WERI-Rb-1 (cell line): Measurements from ENCODE around the gene RING1.

Experiments used
- DNase-seq: peaks from one replicate; pipeline ENCODE4 v3.0.0-alpha.2; 2020
- H3K27ac ChIP-seq: fragments of 250-450 bp; sonication (Bioruptor Pico); 2 replicates; pipeline ENCODE4 v1.5.1; 2020; ENCODE audit warnings: mild to moderate bottlenecking, moderate library complexity
- H3K27me3 ChIP-seq: fragments of 250-450 bp; sonication (Bioruptor Pico); 2 replicates; pipeline ENCODE4 v1.5.1; 2021; ENCODE audit warnings: mild to moderate bottlenecking, low read depth, moderate library complexity; ENCODE audit not compliant: insufficient read depth, severe bottlenecking
- H3K36me3 ChIP-seq: fragments of 250-450 bp; sonication (Bioruptor Pico); 2 replicates; pipeline ENCODE4 v1.5.1; 2020; ENCODE audit warnings: mild to moderate bottlenecking, moderate library complexity
- H3K4me3 ChIP-seq: 2 replicates; pipeline ENCODE4 v1.5.1; 2011; ENCODE audit warnings: low read depth, mild to moderate bottlenecking, control low read depth, low read length
- H3K9me3 ChIP-seq: fragments of 250-450 bp; sonication (Bioruptor Pico); 2 replicates; pipeline ENCODE4 v1.5.1; 2021; ENCODE audit warnings: mild to moderate bottlenecking, moderate library complexity; ENCODE audit not compliant: severe bottlenecking
- CTCF ChIP-seq: IDR thresholded peaks from 2 replicates; pipeline ENCODE4 v1.5.1; 2011; ENCODE audit warnings: low read depth, mild to moderate bottlenecking, control low read depth, inconsistent platforms, low read length

RING1 gene

DNA sequence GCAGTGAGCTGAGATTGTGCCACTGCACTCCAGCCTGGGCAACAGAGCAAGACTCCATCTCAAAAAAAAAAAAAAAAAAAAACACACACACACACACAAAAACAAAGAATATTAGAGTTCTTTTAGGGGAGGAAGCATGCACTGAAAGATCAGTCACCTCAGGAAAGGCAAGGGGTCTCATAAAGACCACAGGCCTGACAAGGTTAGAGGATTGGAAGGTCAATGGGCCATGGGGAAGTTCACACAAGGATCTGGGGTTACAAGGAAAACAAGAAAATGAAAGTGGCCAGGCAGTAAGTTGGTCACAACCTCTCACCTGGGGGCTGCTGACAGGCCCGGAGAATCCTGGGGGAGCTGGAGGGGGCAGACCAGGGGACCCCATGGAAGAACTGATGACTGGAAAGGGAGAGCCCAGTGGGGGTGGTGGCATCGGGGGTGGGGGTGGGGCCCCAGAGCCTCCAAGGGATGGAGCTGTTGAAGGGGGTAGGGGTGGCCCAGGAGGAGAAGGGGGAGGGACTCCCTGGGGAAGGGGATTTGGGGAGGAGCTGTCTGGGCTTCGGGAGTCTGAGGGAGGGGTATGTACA, 9.4 kb upstream of the RING1 start:
- H3K27me3 ChIP-seq = no peaks in the 10 kb centered on the region
- no peaks in the 10 kb centered on the region for H3K9me3 ChIP-seq
- H3K4me3 ChIP-seq = peak overlapping the region; percentile 82
- no peak for DNase-seq
- H3K27ac ChIP-seq = no peak overlapping the region
- no peak for TF ChIP-seq CTCF
- peaks cover 78% of the 10 kb centered on the region for H3K36me3 ChIP-seq

DNA sequence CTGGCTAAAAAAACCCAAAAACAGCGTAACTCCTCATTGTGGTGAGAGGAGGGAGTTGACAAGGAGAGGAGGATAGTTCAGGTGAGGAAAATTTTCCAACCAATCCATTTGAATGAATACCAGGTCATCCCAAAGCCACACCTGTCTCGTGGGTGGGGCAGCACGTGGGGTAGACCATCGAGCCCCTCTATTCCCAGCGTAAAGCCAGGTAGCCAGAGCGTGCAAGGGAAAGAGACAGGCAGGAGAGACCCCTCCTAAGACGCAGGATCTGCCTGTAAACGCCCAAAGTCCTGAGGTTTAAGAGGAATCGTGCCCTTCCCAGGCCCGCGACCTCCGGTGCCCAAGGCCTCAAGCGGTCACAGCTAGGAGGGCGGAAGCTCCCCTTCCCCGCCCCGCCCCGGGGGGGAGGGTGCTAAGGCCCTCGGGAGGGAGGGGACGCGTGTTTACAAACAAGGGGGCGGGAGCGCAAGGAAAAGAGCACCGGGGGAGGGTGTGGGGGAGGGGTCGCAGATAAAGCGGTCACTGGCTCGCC, 8.5 kb upstream of the RING1 start:
- peak; percentile 92 for DNase-seq
- H3K9me3 ChIP-seq = no peaks in the 10 kb centered on the region
- peak overlapping the region; percentile 99 for H3K27ac ChIP-seq
- peak overlapping the region; percentile 82 for H3K4me3 ChIP-seq
- TF ChIP-seq CTCF = no peak
- no peaks in the 10 kb centered on the region for H3K27me3 ChIP-seq
- peaks cover 72% of the 10 kb centered on the region for H3K36me3 ChIP-seq

DNA sequence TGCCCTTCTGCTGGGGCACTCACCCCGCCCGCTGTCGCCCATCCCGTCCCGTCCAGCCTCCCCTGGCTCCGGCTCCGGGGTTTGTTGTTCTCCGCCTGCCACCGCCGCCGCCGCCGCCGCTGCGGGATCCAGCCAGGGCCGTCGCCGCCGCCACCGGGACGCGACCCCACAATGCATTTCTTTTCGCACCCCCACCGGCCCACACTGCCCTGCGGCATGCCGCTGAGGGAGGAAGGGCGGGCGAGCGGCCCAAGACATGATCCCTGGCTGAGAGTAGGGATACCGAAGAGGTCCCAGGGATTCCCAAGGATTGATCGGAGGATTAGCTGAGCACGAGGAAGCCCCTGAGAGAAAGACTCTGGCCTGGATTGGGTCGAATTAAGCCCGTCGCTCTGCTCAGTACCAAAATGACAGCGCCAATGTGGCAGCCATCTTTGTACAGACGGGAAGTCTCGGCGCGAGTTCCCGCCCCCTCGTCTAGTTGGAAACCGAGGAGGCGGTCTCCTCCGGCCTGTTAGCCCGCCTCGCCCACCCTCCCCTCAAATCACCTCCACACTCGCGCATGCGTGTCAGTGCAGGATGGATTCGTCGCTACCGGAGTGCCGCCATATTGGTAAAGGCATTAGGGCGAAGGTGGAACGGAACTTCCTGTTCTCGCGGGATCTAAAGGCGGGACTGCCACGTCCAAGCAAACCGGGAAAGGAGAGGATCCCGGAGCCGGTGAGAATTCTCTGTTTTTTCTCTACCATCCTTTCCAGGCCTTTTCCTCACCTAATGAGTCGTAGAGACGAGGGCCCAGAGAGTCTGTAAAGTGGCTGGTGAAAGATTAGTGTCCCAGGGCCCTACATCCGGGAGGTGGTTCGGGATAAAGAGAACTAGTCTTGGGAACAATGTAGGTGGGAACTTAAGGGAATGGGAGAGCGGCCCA, 7.8 kb upstream of the RING1 start, which contains the start of the genes RXRB and SLC39A7:
RXRB (minus strand) TSS at position 447 of the 928 bp plus-strand sequence; CDS start at position 258, 189 bp downstream.
SLC39A7 (plus strand) TSS at position 649 of the 928 bp plus-strand sequence. CDS start 379 bp downstream, outside the sequence.
- Histone ChIP-seq H3K27me3 (no peaks in the 10 kb centered on the region), H3K4me3 (peak within 1 kb of the TSS; percentile 82), H3K36me3 (peaks cover 64% of the 10 kb centered on the region), H3K27ac (peak within 1 kb of the TSS; percentile 99), H3K9me3 (no peaks in the 10 kb centered on the region)
- TF ChIP-seq CTCF = no peak
- peak; percentile 100 for DNase-seq

DNA sequence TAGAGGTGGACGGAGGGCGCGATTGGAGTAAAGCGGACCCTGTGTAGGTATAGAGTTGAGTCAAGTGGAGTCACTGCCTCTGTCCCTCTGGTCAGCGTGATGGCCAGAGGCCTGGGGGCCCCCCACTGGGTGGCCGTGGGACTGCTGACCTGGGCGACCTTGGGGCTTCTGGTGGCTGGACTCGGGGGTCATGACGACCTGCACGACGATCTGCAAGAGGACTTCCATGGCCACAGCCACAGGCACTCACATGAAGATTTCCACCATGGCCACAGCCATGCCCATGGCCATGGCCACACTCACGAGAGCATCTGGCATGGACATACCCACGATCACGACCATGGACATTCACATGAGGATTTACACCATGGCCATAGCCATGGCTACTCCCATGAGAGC, 7.2 kb upstream of the RING1 start:
- Histone ChIP-seq H3K4me3 (peak overlapping the region; percentile 82), H3K9me3 (no peaks in the 10 kb centered on the region), H3K36me3 (peaks cover 58% of the 10 kb centered on the region), H3K27me3 (no peaks in the 10 kb centered on the region), H3K27ac (peak overlapping the region; percentile 99)
- DNase-seq = no peak
- TF ChIP-seq CTCF = no peak

- Histone ChIP-seq H3K27me3 (no peaks in the 10 kb centered on the region), H3K36me3 (peaks cover 50% of the 10 kb centered on the region), H3K9me3 (no peaks in the 10 kb centered on the region), H3K4me3 (no peak overlapping the region), H3K27ac (peak overlapping the region; percentile 99; the same call in 1 of the 2 replicates)
- TF ChIP-seq CTCF = no peak
- no peak for DNase-seq
These were observed 6.4 kb upstream of the RING1 start for GRCh38 chr6:33201935-33202334.
